HG02678 (cell line): ENCODE data around the gene CMIP.

Experiments used
- ATAC-seq: cut with Tn5 transposase; IDR thresholded peaks from one replicate; pipeline ENCODE4 v1.9.1; 2021; ENCODE audit warnings: mild to moderate bottlenecking, moderate library complexity; ENCODE audit not compliant: unreplicated experiment

CMIP gene

DNA sequence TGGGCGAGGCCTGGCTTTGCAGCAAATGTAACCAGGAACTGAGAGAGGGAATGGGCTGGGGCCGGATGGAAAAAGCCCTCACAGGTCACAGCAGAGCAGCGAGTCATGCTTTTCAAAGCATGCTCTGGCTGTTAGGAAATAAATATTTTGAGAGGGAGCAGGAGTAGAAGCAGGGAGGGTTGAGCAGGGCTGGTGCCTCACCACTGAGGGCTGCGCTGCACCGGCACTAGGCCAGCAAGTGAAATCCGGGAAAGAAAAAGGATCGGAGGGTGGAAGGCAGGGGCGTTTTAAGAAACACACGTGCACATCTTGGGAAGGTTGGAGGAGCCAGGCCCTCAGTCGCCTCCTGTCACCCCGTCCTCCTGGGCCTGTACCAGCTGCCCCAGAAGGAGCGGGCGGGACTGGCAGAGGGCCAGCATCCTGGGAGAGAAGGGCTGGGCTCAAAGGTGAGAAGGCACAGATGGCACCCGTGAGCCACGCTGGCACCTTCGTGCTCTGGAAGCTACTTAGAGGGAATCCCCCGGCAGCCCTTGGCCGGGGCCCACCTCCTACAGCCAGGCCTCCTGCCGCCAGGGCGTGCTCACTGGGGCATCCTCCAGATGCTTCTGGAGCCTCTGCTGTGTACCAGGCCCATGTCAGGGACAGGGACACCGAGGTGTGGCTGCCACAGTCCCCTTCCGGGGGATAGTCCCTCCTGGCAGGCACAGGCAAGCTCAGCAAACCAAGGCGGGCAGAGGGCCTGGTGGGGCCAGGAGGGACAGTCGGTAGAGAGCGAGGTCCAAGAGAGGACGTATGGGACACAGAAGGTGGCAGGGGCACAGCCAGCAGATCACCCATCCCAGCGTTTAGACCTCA is 263.0 kb downstream of the CMIP start:
- no peak for ATAC-seq

GRCh38 chr16:81708266-81709015 is 263.8 kb downstream of the CMIP start:
- no peak for ATAC-seq

DNA sequence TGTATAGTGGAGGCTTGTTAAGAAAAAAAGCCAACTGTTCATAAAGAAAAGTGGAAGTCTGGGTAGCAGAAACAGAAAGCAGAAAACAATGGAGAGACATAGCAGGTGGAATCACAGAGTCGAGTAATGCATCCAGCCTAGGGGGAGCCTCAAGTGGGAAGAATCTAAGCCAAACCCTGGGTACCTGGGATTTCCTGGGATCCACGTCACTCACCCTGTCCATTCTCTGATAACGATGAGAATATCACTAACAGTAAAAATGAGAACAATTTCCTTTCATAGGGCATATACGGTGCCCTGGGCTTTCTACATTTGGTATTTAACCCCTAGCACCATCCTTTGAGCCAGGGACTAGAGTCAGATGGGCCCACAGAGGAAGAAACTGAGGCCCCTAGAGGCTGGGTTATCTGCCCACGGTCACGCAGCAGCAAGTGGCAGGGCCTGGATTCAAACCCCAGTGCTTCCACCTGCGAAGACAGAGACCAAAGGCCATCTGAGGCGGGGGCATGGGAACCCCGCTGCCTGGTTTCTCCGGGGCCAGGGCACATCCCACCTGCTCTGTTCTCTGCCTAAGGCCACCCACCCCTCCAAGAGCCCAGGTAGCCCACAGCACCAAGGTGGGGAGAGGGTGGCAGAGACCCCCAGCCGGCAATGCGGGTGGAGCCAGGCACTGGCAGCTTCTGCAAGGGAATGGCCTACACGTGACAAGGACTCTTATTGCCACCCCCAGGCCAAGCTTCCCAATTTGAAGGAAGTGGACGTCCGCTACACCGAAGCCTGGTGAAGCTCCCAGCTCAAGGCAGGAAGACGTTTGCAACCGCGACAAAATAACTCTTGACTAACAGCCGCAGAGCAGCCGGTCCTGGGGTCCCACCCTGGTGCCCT is 264.6 kb downstream of the CMIP start:
- no peak for ATAC-seq

- no peak for ATAC-seq
Measured at GRCh38 chr16:81710044-81710443, 265.4 kb downstream of the CMIP start.

GRCh38 chr16:81710596-81710995 is 266.0 kb downstream of the CMIP start:
- no peak for ATAC-seq

DNA sequence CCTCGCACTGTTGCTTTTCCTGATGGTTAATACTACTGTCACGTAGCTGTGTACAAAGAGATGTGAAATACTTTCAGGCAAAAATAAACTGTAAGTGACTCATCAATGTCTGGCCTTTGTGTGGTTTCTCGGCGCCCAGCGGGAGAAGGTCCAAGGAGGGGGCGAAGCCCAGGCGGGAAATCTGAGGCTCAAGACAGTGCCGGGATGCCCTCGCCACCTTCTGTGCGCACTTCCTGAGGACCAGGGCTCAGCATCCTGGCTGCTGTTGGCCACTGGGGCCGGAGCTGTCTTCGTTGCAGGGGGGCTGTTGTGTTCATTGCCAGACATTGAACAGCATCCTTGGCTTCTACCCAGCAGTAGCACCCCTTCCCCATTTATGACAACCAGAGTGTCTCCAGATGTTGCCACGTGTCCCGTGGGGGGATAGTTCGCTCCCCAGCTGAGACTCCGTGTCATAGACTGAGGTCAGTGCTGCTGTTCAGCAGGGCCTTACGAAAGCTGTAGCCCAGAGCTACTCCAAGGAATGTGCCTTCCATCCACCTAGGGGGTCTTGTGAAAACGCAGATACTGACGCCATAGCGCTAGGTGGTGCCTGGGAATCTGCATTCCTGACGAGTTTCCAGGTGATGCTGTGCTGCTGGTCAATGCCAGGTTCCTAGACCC is 267.2 kb downstream of the CMIP start:
- no peak for ATAC-seq

DNA sequence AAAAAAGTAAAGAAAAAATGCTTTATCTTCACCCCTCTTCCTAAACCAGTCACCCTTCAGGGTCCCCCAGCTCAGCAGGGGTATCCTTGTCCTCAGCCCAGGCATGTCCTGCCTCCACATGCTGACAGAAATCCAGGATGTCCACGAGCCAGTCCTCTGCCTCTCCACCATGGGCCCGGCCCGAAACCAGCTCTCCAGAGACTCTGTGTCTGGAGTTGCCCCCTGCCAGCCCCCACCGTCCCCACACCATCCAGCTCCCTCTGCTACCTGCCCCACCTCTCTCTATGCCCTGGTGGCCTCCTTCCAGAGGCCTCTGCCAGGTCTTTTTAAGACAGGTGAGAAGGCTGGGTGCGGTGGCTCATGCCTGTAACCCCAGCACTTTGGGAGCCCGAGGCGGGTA is 268.1 kb downstream of the CMIP start:
- no peak for ATAC-seq

GRCh38 chr16:81713295-81713772 is 268.7 kb downstream of the CMIP start:
- no peak for ATAC-seq

- ATAC-seq, result no peak
Measured at GRCh38 chr16:81713796-81714195, 269.2 kb downstream of the CMIP start.

DNA sequence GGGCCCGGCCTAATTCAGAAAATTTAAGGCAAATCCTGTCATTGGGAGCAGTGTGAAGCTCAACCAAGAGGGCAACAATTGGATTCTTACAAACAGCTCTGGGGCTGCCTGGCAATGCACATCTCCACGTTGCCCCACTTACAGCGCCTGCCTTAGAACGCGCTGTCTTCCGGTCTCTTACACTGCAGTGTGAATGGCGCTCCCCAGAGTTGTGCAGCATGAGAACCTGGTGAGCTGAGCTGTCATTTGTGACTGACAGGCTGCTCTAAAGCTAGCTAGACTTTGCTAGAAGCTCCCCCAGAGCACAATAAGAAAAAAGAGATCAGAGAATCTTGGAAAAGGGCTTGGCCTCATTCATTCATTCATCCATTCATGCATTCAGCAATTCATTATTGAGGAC is 270.0 kb downstream of the CMIP start:
- ATAC-seq, result no peak

DNA sequence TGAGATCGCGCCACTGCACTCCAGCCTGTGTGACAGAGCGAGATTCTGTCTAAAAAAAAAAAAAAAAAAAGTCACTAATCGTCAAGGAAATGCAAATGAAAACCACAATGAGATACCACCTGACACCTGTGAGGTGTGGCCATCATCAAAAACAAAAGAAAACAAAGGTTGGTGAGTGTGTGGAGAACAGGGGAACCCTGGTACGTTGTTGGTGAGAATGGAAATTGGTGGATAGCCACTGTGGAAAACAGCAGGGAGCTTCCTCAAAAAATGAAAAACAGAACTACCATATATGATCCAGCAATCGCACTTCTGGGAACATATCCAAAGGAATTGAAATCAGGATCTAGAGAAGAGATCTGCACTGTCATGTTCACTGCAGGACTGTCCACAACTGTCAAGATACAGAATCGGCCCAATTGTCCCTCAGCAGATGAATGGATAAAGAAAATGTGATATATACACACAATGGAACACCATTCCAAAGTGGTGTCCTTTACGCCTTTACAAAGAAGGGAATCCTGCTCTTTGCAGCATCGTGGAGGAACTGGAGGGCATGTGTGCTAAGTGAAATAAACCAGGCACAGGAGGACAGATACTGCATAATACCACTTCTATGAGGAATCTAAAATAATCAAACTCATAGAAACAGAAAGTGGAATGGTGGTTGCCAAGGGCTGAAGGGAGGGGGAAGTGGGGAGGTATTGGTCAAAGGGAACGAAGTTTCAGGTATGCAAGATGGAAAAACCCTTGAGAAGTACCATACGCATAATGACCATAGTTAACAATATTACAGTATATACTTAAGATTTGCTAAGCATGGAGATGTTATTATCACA is 271.0 kb downstream of the CMIP start:
- ATAC-seq, result peak; percentile 54

GRCh38 chr16:81716478-81717225 is 272.0 kb downstream of the CMIP start:
- ATAC-seq, result peak; percentile 70

DNA sequence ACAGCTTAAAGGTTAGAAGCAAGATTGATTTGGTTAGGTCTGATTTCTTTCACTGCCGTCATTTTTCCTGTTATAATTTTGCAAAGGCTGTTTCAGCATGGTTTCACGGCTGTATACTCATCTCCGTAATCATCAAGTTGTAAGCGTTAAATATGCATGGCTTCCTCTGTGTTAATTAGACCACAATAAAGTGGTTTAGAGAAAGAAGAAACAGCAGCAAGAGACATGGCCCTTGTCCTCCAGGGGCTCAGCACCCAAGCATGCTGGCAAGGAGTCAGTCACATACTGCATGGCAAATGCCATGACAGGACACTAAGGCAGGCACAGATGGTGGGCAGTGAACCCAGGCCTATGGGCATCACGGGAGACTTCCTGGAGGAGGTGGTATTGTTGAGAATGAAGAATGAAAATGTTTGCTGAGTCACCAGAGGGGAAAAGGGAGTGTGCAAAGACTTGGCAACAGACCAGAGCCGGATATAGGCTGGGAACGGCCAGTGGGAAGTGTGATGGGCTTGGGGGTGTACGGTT is 273.1 kb downstream of the CMIP start:
- no peak for ATAC-seq

DNA sequence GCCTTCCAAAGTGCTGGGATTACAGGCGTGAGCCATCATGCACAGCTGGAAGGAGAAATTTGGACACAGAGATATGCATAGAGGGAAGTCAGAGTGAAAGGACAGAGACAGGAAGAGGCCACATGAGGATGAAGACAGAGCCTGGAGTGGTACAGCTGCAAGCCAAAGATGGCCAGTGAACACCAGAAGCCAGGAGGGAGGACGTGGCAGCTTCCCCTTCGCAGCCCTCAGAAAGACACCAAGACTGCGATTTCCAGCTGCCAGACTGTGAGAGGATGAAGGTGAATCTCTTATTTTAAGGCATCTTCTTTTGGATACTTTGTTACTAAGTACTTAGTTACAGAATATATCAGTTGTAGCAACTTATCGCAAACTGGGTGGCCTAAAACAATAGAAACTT is 274.0 kb downstream of the CMIP start:
- ATAC-seq, result no peak

- ATAC-seq, result no peak
Measured at GRCh38 chr16:81719993-81720392, 275.4 kb downstream of the CMIP start.

- no peak for ATAC-seq
Measured at GRCh38 chr16:81720973-81721906, 276.6 kb downstream of the CMIP start.

DNA sequence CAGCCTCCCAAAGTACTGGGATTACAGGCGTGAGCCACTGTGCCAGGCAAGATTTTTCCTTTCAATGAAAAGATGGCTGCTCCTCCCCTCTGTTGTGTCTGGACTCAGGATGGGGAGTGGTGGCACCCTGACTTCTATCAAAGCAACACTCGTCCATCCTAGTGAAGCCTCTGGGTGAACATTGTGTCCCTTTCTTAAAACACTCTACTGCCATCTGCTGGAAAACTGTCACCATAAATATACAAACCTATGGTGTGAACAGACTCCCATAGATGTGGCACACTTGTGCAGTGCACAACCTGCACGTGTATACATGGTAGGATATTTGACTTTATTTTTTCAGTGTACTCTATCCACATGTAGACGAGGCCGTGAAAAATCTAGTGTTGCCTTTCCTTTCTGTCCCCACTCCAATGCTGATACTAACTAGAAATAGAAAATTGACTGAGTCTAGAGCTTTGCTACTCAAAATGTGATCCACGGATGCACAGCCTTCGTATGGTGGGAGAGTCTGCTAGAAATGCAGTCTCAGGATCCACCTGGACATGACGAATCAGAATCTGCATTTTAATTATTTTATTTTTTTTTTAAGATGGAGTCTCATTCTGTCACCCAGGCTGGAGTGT is 278.6 kb downstream of the CMIP start:
- ATAC-seq, result peak; percentile 79
